ENCODE results near the gene PPP1R9A.
A peak's percentile ranks its signal among the peaks of the same experiment; 100 is the strongest.

The PPP1R9A gene

GRCh38 chr7:95045236-95045923 lies 138.0 kb downstream of the PPP1R9A start:
- peak; percentile 53 for DNase-seq

- no peak for DNase-seq
Measured at GRCh38 chr7:95046494-95047240, 139.3 kb downstream of the PPP1R9A start.

GRCh38 chr7:95047291-95047690 lies 139.9 kb downstream of the PPP1R9A start:
- no peak for DNase-seq

GRCh38 chr7:95052566-95053094 lies 145.2 kb downstream of the PPP1R9A start:
- no peak for DNase-seq

- DNase-seq = no peak
Measured at GRCh38 chr7:95054386-95054785, 147.0 kb downstream of the PPP1R9A start.

- no peak for DNase-seq
Measured at GRCh38 chr7:95055295-95055694, 147.9 kb downstream of the PPP1R9A start.

GRCh38 chr7:95056107-95056739 lies 148.8 kb downstream of the PPP1R9A start:
- no peak for DNase-seq

GRCh38 chr7:95056901-95057300 lies 149.5 kb downstream of the PPP1R9A start:
- DNase-seq = no peak

GRCh38 chr7:95059842-95060313 lies 152.5 kb downstream of the PPP1R9A start:
- DNase-seq = no peak

- no peak for DNase-seq
Measured at GRCh38 chr7:95062901-95063300, 155.5 kb downstream of the PPP1R9A start.

GRCh38 chr7:95066737-95067530 lies 159.5 kb downstream of the PPP1R9A start:
- DNase-seq = no peak

GRCh38 chr7:95088536-95089215 lies 181.3 kb downstream of the PPP1R9A start:
- no peak for DNase-seq

- no peak for DNase-seq
Measured at GRCh38 chr7:95089414-95090315, 182.3 kb downstream of the PPP1R9A start.

- DNase-seq = no peak
Measured at GRCh38 chr7:95092324-95092723, 184.9 kb downstream of the PPP1R9A start.

- peak; percentile 7 for DNase-seq
Measured at GRCh38 chr7:95095259-95095965, 188.0 kb downstream of the PPP1R9A start.

GRCh38 chr7:95095966-95096540 lies 188.7 kb downstream of the PPP1R9A start:
- no peak for DNase-seq

- DNase-seq = no peak
Measured at GRCh38 chr7:95097291-95097690, 189.9 kb downstream of the PPP1R9A start.

- no peak for DNase-seq
Measured at GRCh38 chr7:95097851-95098250, 190.5 kb downstream of the PPP1R9A start.

GRCh38 chr7:95099106-95099505 lies 191.7 kb downstream of the PPP1R9A start:
- no peak for DNase-seq

GRCh38 chr7:95101422-95101821 lies 194.0 kb downstream of the PPP1R9A start:
- no peak for DNase-seq

Data from hematopoietic multipotent progenitor cell treated with erythropoietin and hydrocortisone succinate and interleukin-3 and kit ligand, for 4 days (in vitro differentiated cells).